Measurements from ENCODE around the gene CIP2A.

The CIP2A gene

DNA sequence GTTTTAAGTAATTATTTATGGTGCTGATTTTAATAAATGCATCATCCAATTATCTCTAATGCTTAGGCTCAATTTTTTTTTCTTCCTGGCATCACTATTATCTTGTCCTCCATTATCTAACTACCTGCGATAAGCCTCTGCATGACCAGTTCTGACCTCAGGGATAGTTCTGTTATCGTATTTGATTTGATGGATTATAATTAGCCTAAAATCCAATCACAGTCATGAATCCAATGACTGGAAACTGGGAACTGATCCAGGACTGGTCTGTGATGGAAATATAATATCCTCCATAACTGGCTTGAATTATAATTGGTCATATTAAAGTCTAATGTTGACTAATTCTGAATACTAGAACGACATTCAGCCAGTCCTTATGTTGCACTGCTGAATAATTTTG, 80.0 kb downstream of the CIP2A start:
- DNase-seq, result no peak

DNA sequence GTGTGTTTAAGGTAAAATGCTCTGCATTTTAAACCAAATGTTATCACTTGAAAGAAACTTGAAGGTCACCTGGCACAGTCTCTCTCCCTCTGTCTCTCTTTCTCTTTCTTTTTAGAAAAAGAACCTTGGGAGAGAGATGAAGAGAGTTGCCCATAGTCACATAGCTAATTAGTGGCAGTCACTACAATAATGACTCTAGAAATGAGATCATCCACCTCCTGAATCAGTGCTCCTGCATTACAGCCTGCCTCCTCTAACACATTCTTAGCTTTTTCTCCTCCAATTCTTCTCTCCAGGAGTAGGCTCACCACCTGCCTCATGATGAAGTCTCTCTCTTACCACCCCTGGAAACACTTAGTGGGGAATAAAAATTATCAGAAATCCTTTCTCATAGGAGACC, 81.3 kb downstream of the CIP2A start:
- DNase-seq, result no peak

DNA sequence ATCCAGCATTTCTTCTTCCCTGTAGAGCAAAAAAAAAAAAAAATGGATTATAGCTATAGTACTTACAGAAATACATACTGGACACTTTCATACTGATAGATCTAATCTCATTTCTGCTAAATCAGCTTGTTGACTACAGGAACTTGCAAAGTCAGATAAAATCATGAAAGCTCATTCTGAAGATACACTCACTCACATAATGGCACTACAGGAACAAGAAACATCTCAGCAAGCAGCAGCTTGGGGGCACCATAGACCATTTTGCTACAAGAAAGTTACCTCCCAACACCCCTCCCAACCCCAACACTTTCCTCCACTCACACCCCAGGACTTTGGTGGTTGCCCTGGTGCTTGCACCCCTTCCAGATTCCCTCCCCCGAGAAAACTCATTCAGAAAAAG, 83.4 kb downstream of the CIP2A start:
- no peak for DNase-seq

DNA sequence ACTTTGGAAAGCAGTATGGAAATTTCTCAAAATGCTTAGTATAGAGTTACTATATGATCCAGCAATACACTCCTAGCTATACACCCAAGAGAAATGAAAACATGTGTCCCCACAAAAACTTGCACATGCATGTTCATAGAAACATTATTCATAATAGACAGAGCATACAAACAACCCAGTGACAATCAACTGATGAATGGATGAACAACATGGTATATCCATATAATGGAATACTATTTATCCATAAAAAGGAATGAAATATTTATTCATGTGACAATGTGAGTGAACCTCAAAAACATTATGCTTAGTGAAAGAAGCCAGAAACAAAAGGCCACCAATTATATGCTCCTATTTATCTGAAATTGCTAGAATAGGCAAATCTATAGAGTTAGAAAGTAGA, 85.5 kb downstream of the CIP2A start:
- DNase-seq, result no peak

DNA sequence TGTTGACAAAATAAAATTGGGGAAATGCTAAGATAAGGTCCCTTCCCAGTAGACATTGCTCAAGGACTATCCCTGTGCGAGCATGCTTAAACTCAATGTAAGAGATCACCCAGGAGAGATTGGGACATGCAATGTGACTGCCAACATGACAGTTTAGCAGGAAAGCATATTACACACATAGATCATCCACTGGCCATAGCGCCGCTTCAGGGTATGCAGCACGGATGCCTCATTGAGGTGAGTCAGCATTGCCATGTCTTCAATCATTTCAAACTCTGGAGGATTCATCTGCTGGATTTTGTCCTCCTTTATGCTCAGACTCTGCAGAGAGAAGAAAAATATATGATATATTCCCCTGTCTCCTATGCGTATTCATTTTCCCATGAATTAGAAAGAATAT, 87.7 kb downstream of the CIP2A start:
- no peak for DNase-seq

DNA sequence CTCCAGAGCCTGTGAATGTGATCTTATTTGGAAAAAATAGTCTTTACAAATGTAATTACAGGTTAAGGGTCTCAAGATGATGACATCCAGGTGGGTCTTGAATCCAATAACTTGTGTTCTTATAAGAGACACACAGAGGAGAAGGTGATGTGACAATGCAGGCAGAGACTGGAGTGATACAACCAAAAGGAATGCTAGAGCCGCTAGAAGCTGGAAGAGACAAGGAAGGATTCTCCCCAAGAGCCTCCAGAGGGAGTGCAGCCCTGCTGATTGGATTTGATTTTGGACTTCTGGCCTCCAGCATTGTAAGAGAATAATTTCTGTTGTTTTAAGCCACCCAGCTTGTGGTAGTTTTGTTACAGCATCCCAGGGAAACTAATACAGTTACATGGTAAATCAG, 88.5 kb downstream of the CIP2A start:
- DNase-seq, result no peak
